ENCODE data around the gene PACRG.
A peak's percentile ranks its signal among the peaks of the same experiment; 100 is the strongest.

PACRG gene

GRCh38 chr6:163311830-163312229, 584.1 kb downstream of the PACRG start:
- Histone ChIP-seq H3K9me3 (ENCODE audit: insufficient read depth, low read depth, low read length) (peaks cover 2% of the 10 kb centered on the region), H3K9ac (ENCODE audit: low read length) (no peak overlapping the region), H2BK120ac (ENCODE audit: insufficient read depth, low read length, poor library complexity) (no peak overlapping the region), H3K79me2 (ENCODE audit: control insufficient read depth, insufficient read depth, low read length, poor library complexity) (no peaks in the 10 kb centered on the region), H3K18ac (ENCODE audit: low read length) (no peak overlapping the region), H2AFZ (ENCODE audit: insufficient read depth, low read length, poor library complexity) (no peak overlapping the region), H4K8ac (ENCODE audit: low read depth, low read length) (no peak overlapping the region), H3K36me3 (ENCODE audit: control insufficient read depth in 1 of 2, insufficient read depth in 2 of 2, low read length in 2 of 2) (no peaks in the 10 kb centered on the region), H3K4me3 (ENCODE audit: low read depth, low read length) (no peak overlapping the region), H3K27me3 (ENCODE audit: insufficient read depth, low read length) (no peaks in the 10 kb centered on the region), H4K91ac (ENCODE audit: low read depth, low read length) (no peak overlapping the region), H4K12ac (ENCODE audit: low read depth, low read length) (no peak overlapping the region), H2BK12ac (ENCODE audit: low read length) (no peak overlapping the region), H3K14ac (ENCODE audit: low read length) (no peak overlapping the region), H2BK5ac (ENCODE audit: low read depth, low read length, poor library complexity) (no peak overlapping the region), H3K23ac (ENCODE audit: low read length) (no peak overlapping the region), H3K79me1 (ENCODE audit: low read length) (no peaks in the 10 kb centered on the region), H2AK5ac (ENCODE audit: low read length) (no peak overlapping the region), H3K4ac (ENCODE audit: low read depth, low read length) (no peak overlapping the region), H3K27ac (ENCODE audit: low read depth, low read length) (no peak overlapping the region), H3K4me2 (ENCODE audit: low read length) (no peak overlapping the region), H3K4me1 (ENCODE audit: control insufficient read depth in 1 of 2, insufficient read depth in 2 of 2, low read length in 2 of 2) (no peaks in the 10 kb centered on the region)
- peak; percentile 36 to 62 for DNase-seq
- no CpG with 5 or more reads among the region's 3 CpGs for WGBS (ENCODE audit: extremely low coverage, insufficient coverage, insufficient read length)

GRCh38 chr6:163313566-163313965, 585.8 kb downstream of the PACRG start:
- Histone ChIP-seq H2BK5ac (ENCODE audit: low read depth, low read length, poor library complexity) (no peak overlapping the region), H3K4me2 (ENCODE audit: low read length) (no peak overlapping the region)
- no CpG with 5 or more reads among the region's 4 CpGs for WGBS (ENCODE audit: extremely low coverage, insufficient coverage, insufficient read length)

GRCh38 chr6:163313981-163314380, 586.2 kb downstream of the PACRG start:
- H2AK5ac ChIP-seq (ENCODE audit: low read length): no peak overlapping the region
- H4K8ac ChIP-seq (ENCODE audit: low read depth, low read length): no peak overlapping the region
- no peak overlapping the region for H2BK120ac ChIP-seq (ENCODE audit: insufficient read depth, low read length, poor library complexity)
- H4K12ac ChIP-seq (ENCODE audit: low read depth, low read length): no peak overlapping the region
- H3K4ac ChIP-seq (ENCODE audit: low read depth, low read length): no peak overlapping the region
- H3K4me2 ChIP-seq (ENCODE audit: low read length): no peak overlapping the region
- no peak overlapping the region for H4K91ac ChIP-seq (ENCODE audit: low read depth, low read length)
- no peak overlapping the region for H3K4me3 ChIP-seq (ENCODE audit: low read depth, low read length)
- no peak overlapping the region for H2AFZ ChIP-seq (ENCODE audit: insufficient read depth, low read length, poor library complexity)
- H3K27ac ChIP-seq (ENCODE audit: low read depth, low read length): no peak overlapping the region
- no peak overlapping the region for H2BK5ac ChIP-seq (ENCODE audit: low read depth, low read length, poor library complexity)
- H3K14ac ChIP-seq (ENCODE audit: low read length): no peak overlapping the region
- no peak overlapping the region for H2BK12ac ChIP-seq (ENCODE audit: low read length)
- no peaks in the 10 kb centered on the region for H3K27me3 ChIP-seq (ENCODE audit: insufficient read depth, low read length)
- no peak overlapping the region for H3K18ac ChIP-seq (ENCODE audit: low read length)
- H3K9me3 ChIP-seq (ENCODE audit: insufficient read depth, low read depth, low read length): peaks cover 2% of the 10 kb centered on the region
- H3K36me3 ChIP-seq (ENCODE audit: control insufficient read depth in 1 of 2, insufficient read depth in 2 of 2, low read length in 2 of 2): no peaks in the 10 kb centered on the region
- WGBS (ENCODE audit: extremely low coverage, insufficient coverage, insufficient read length): no CpG with 5 or more reads among the region's 5 CpGs
- no peak overlapping the region for H3K23ac ChIP-seq (ENCODE audit: low read length)
- H3K4me1 ChIP-seq (ENCODE audit: control insufficient read depth in 1 of 2, insufficient read depth in 2 of 2, low read length in 2 of 2): no peaks in the 10 kb centered on the region
- DNase-seq: no peak
- H3K9ac ChIP-seq (ENCODE audit: low read length): no peak overlapping the region
- H3K79me1 ChIP-seq (ENCODE audit: low read length): no peaks in the 10 kb centered on the region
- H3K79me2 ChIP-seq (ENCODE audit: control insufficient read depth, insufficient read depth, low read length, poor library complexity): no peaks in the 10 kb centered on the region

More at GRCh38 chr6:163313566-163313965, 585.8 kb downstream of the PACRG start:
- H3K14ac ChIP-seq (ENCODE audit: low read length): no peak overlapping the region
- no peak for DNase-seq
- no peak overlapping the region for H3K4me3 ChIP-seq (ENCODE audit: low read depth, low read length)
- H3K36me3 ChIP-seq (ENCODE audit: control insufficient read depth in 1 of 2, insufficient read depth in 2 of 2, low read length in 2 of 2): no peaks in the 10 kb centered on the region
- no peak overlapping the region for H4K12ac ChIP-seq (ENCODE audit: low read depth, low read length)
- H3K27me3 ChIP-seq (ENCODE audit: insufficient read depth, low read length): no peaks in the 10 kb centered on the region
- no peak overlapping the region for H3K18ac ChIP-seq (ENCODE audit: low read length)
- no peaks in the 10 kb centered on the region for H3K79me2 ChIP-seq (ENCODE audit: control insufficient read depth, insufficient read depth, low read length, poor library complexity)
- H3K27ac ChIP-seq (ENCODE audit: low read depth, low read length): no peak overlapping the region
- no peaks in the 10 kb centered on the region for H3K4me1 ChIP-seq (ENCODE audit: control insufficient read depth in 1 of 2, insufficient read depth in 2 of 2, low read length in 2 of 2)
- no peak overlapping the region for H2AK5ac ChIP-seq (ENCODE audit: low read length)
- peak overlapping the region; percentile 83 for H3K23ac ChIP-seq (ENCODE audit: low read length)
- no peak overlapping the region for H3K9ac ChIP-seq (ENCODE audit: low read length)
- no peak overlapping the region for H3K4ac ChIP-seq (ENCODE audit: low read depth, low read length)
- no peak overlapping the region for H4K91ac ChIP-seq (ENCODE audit: low read depth, low read length)
- H2BK12ac ChIP-seq (ENCODE audit: low read length): no peak overlapping the region
- H4K8ac ChIP-seq (ENCODE audit: low read depth, low read length): no peak overlapping the region
- H3K79me1 ChIP-seq (ENCODE audit: low read length): no peaks in the 10 kb centered on the region
- peaks cover 2% of the 10 kb centered on the region for H3K9me3 ChIP-seq (ENCODE audit: insufficient read depth, low read depth, low read length)
- no peak overlapping the region for H2BK120ac ChIP-seq (ENCODE audit: insufficient read depth, low read length, poor library complexity)
- H2AFZ ChIP-seq (ENCODE audit: insufficient read depth, low read length, poor library complexity): no peak overlapping the region

GRCh38 chr6:163314791-163315470, 587.2 kb downstream of the PACRG start:
- Histone ChIP-seq H3K79me2 (ENCODE audit: control insufficient read depth, insufficient read depth, low read length, poor library complexity) (no peaks in the 10 kb centered on the region), H3K27ac (ENCODE audit: low read depth, low read length) (no peak overlapping the region), H3K4me1 (ENCODE audit: control insufficient read depth in 1 of 2, insufficient read depth in 2 of 2, low read length in 2 of 2) (no peaks in the 10 kb centered on the region), H3K79me1 (ENCODE audit: low read length) (no peaks in the 10 kb centered on the region), H3K18ac (ENCODE audit: low read length) (no peak overlapping the region), H3K9me3 (ENCODE audit: insufficient read depth, low read depth, low read length) (no peaks in the 10 kb centered on the region), H3K4me3 (ENCODE audit: low read depth, low read length) (no peak overlapping the region), H4K12ac (ENCODE audit: low read depth, low read length) (no peak overlapping the region), H2AK5ac (ENCODE audit: low read length) (no peak overlapping the region), H3K23ac (ENCODE audit: low read length) (no peak overlapping the region), H3K36me3 (ENCODE audit: control insufficient read depth in 1 of 2, insufficient read depth in 2 of 2, low read length in 2 of 2) (no peaks in the 10 kb centered on the region), H4K8ac (ENCODE audit: low read depth, low read length) (no peak overlapping the region), H3K27me3 (ENCODE audit: insufficient read depth, low read length) (no peaks in the 10 kb centered on the region), H4K91ac (ENCODE audit: low read depth, low read length) (no peak overlapping the region), H3K4me2 (ENCODE audit: low read length) (no peak overlapping the region), H2AFZ (ENCODE audit: insufficient read depth, low read length, poor library complexity) (no peak overlapping the region), H2BK12ac (ENCODE audit: low read length) (no peak overlapping the region), H2BK120ac (ENCODE audit: insufficient read depth, low read length, poor library complexity) (no peak overlapping the region), H3K14ac (ENCODE audit: low read length) (no peak overlapping the region), H3K9ac (ENCODE audit: low read length) (no peak overlapping the region), H3K4ac (ENCODE audit: low read depth, low read length) (no peak overlapping the region), H2BK5ac (ENCODE audit: low read depth, low read length, poor library complexity) (no peak overlapping the region)
- DNase-seq: no peak
- no CpG with 5 or more reads among the region's 11 CpGs for WGBS (ENCODE audit: extremely low coverage, insufficient coverage, insufficient read length)
